ENCODE data around the gene SMG1. TPM values are rescaled to one million over a fixed set of nuclear protein-coding genes. Genes with fewer than 3 reads are reported as not detected.

SMG1 gene
- total and polyA plus RNA-seq, 10 of the 15 experiments (the other 5 are each of a cell fraction or from before 2014, with no cell fraction given) = 3.9 to 66.7 (median 37.0) TPM

- in situ Hi-C loops (cut with MboI) = no loop called here
- ATAC-seq = no peak
- CTCF ChIA-PET = interaction anchor here (0.7 kb wide), 1 partner anchor 18 kb away, joined by 3 read pairs; no protein-coding TSS in a partner anchor
These were observed 71.0 kb downstream of the SMG1 start for GRCh38 chr16:18855196-18855595.

DNA sequence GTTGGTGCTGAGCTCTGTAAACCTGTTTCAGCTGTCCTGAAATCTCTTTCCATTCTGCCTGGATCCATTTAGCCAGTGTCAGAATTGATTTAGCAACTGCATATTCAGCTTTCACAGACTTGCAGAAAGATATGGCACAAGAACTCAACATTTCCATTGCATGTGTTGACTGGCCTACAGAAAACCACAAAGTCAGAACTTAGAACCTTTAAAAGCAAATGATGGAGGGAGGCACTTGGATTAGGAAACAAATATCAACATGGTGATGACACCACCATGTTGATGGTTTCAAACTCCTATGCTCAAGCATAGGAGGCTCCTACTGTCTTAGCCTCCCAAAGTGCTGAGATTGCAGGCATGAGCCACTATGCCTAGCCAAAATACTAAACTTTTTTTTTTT is 72.5 kb downstream of the SMG1 start:
- ChIA-PET CTCF (no interaction called here), RAD21 (ENCODE audit: unreplicated experiment) (no interaction called here), POLR2A (no interaction called here), SMC1A (ENCODE audit: uncharacterized antibody, unreplicated experiment) (interaction anchor here (0.6 kb wide), 1 partner anchor 115 kb away, joined by 3 read pairs; no protein-coding TSS in a partner anchor)
- in situ Hi-C loops (cut with MboI) (no loop called here), intact Hi-C loops (cut with micrococcal nuclease; ENCODE audit: unreplicated experiment) (no loop called here)
- H3K9ac ChIP-seq (ENCODE audit: control insufficient read depth, insufficient read depth, low read length) = no peak overlapping the region
- no peak overlapping the region for H3K4me3 ChIP-seq
- no peaks in the 10 kb centered on the region for H3K27me3 ChIP-seq (replicated peaks in 1 of 2; ENCODE audit: control insufficient read depth in 2 of 2, insufficient read depth in 2 of 2, low read length in 1 of 2)
- no peak for FAIRE-seq
- no peak overlapping the region for H3K4me2 ChIP-seq (ENCODE audit: control insufficient read depth, insufficient read depth)
- no peaks in the 10 kb centered on the region for H3K9me3 ChIP-seq (replicated peaks; ENCODE audit: control insufficient read depth, insufficient read depth, low read length)
- peaks cover 1 to 46% of the 10 kb centered on the region in 2 experiments for H3K36me3 ChIP-seq (ENCODE audit: control insufficient read depth in 2 of 2, insufficient read depth in 2 of 2, low read length in 1 of 2)
- no peak for DNase-seq (ENCODE audit: low read depth, low spot score)
- H3K27ac ChIP-seq (ENCODE audit: control insufficient read depth, insufficient read depth) = no peak overlapping the region
- no peaks in the 10 kb centered on the region for H3K4me1 ChIP-seq (ENCODE audit: control insufficient read depth, insufficient read depth, low read length)
- no peaks in the 10 kb centered on the region for H3K79me2 ChIP-seq (ENCODE audit: control insufficient read depth, insufficient read depth, low read length)
- no peak for ATAC-seq
- no peak overlapping the region for H2AFZ ChIP-seq (ENCODE audit: control insufficient read depth, low read depth, low read length)
- no TSS peak for BruUV-seq (replicated peaks)
- H4K20me1 ChIP-seq (ENCODE audit: control insufficient read depth, insufficient read depth) = no peaks in the 10 kb centered on the region
- TF ChIP-seq, protein P1, sequence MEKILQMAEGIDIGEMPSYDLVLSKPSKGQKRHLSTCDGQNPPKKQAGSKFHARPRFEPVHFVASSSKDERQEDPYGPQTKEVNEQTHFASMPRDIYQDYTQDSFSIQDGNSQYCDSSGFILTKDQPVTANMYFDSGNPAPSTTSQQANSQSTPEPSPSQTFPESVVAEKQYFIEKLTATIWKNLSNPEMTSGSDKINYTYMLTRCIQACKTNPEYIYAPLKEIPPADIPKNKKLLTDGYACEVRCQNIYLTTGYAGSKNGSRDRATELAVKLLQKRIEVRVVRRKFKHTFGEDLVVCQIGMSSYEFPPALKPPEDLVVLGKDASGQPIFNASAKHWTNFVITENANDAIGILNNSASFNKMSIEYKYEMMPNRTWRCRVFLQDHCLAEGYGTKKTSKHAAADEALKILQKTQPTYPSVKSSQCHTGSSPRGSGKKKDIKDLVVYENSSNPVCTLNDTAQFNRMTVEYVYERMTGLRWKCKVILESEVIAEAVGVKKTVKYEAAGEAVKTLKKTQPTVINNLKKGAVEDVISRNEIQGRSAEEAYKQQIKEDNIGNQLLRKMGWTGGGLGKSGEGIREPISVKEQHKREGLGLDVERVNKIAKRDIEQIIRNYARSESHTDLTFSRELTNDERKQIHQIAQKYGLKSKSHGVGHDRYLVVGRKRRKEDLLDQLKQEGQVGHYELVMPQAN (conservative IDR thresholded peaks at IDR 0.05) = no peak
- no peak for TF ChIP-seq YY1 (IDR thresholded peaks at IDR 0.05; ENCODE audit: low read depth, low read length)
- TF ChIP-seq MYC (IDR thresholded peaks at IDR 0.05; ENCODE audit: insufficient read depth, insufficient read length, insufficient replicate concordance, low read length, severe bottlenecking) = no peak
- no peak for TF ChIP-seq MTA2 (IDR thresholded peaks at IDR 0.05; ENCODE audit: low read depth)
- no peak for TF ChIP-seq HDAC6 (IDR thresholded peaks at IDR 0.05; ENCODE audit: unreplicated experiment)
- TF ChIP-seq WRNIP1 (IDR thresholded peaks at IDR 0.05; ENCODE audit: borderline replicate concordance, low read depth, low read length) = no peak
- TF ChIP-seq ELK1 (IDR thresholded peaks at IDR 0.05; ENCODE audit: low read depth, low read length) = no peak
- no peak for TF ChIP-seq POU2F2 (IDR thresholded peaks at IDR 0.05; ENCODE audit: borderline replicate concordance, low read depth, low read length)
- TF ChIP-seq BHLHE40 (IDR thresholded peaks at IDR 0.05; ENCODE audit: borderline replicate concordance in 1 of 2, low read depth in 2 of 2, low read length in 1 of 2) = no peak

More at GRCh38 chr16:18855196-18855595, 71.0 kb downstream of the SMG1 start:
- Histone ChIP-seq H4K20me1 (ENCODE audit: control insufficient read depth, insufficient read depth) (no peaks in the 10 kb centered on the region), H2AFZ (ENCODE audit: control insufficient read depth, low read depth, low read length) (no peak overlapping the region), H3K4me2 (ENCODE audit: control insufficient read depth, insufficient read depth) (no peak overlapping the region), H3K27me3 (replicated peaks in 1 of 2; ENCODE audit: control insufficient read depth in 2 of 2, insufficient read depth in 2 of 2, low read length in 1 of 2) (no peaks in the 10 kb centered on the region), H3K27ac (ENCODE audit: control insufficient read depth, insufficient read depth) (no peak overlapping the region), H3K36me3 (ENCODE audit: control insufficient read depth in 2 of 2, insufficient read depth in 2 of 2, low read length in 1 of 2) (peaks cover 1 to 36% of the 10 kb centered on the region in 2 experiments), H3K79me2 (ENCODE audit: control insufficient read depth, insufficient read depth, low read length) (no peaks in the 10 kb centered on the region), H3K9ac (ENCODE audit: control insufficient read depth, insufficient read depth, low read length) (no peak overlapping the region), H3K4me3 (no peak overlapping the region), H3K9me3 (replicated peaks; ENCODE audit: control insufficient read depth, insufficient read depth, low read length) (no peaks in the 10 kb centered on the region), H3K4me1 (ENCODE audit: control insufficient read depth, insufficient read depth, low read length) (no peaks in the 10 kb centered on the region)
- no peak for DNase-seq (ENCODE audit: low read depth, low spot score)
- 94% methylated on average over 1 of the region's 1 CpG for WGBS (ENCODE audit: insufficient coverage, insufficient replicate concordance, low lambda C conversion rate, missing lambda C conversion rate)
- POLR2A ChIA-PET = interaction anchor here (0.7 kb wide), 1 partner anchor 66 kb away, joined by 5 read pairs; no protein-coding TSS in a partner anchor
- BruUV-seq (replicated peaks) = no TSS peak
- TF ChIP-seq EZH2 (IDR thresholded peaks at IDR 0.05; ENCODE audit: borderline replicate concordance, control insufficient read depth, low read depth, low read length) = no peak
- TF ChIP-seq, protein P2, sequence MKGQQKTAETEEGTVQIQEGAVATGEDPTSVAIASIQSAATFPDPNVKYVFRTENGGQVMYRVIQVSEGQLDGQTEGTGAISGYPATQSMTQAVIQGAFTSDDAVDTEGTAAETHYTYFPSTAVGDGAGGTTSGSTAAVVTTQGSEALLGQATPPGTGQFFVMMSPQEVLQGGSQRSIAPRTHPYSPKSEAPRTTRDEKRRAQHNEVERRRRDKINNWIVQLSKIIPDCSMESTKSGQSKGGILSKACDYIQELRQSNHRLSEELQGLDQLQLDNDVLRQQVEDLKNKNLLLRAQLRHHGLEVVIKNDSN (IDR thresholded peaks at IDR 0.05; ENCODE audit: borderline replicate concordance, extremely low read length, insufficient read depth, low read depth, low read length) = no peak
- SMC1A ChIA-PET (ENCODE audit: uncharacterized antibody, unreplicated experiment) = interaction anchor here (1.0 to 1.1 kb wide), 2 partner anchors 8 to 9 kb away, joined by 4 read pairs; no protein-coding TSS in a partner anchor
- RAD21 ChIA-PET (ENCODE audit: unreplicated experiment) = no interaction called here
- intact Hi-C loops (cut with micrococcal nuclease; ENCODE audit: unreplicated experiment) = no loop called here
- FAIRE-seq = no peak

All from GM12878 (cell line).